IPS-20b (cell line): ENCODE data around the gene SLC16A12.
"Not testable (repeated sequence)": the region's sequence is repeated elsewhere in the genome, so short reads cannot be mapped to it uniquely, and the experiment has no call there.

ENCODE experiments used
- H3K27ac ChIP-seq: one replicate; pipeline ENCODE4 v1.5.1; 2013; ENCODE audit warnings: low read length
- H3K27me3 ChIP-seq: 2 replicates; pipeline ENCODE4 v1.6.1; 2013; ENCODE audit warnings: mild to moderate bottlenecking, low read length, inconsistent platforms; ENCODE audit not compliant: insufficient read depth
- H3K36me3 ChIP-seq: 2 replicates; pipeline ENCODE4 v1.6.1; 2013; ENCODE audit warnings: low read depth, mild to moderate bottlenecking, inconsistent platforms, low read length, moderate library complexity; ENCODE audit not compliant: insufficient read depth
- H3K4me1 ChIP-seq: 2 replicates; pipeline ENCODE4 v1.6.1; 2013; ENCODE audit warnings: mild to moderate bottlenecking, control low read depth, inconsistent platforms, low read length, moderate library complexity; ENCODE audit not compliant: insufficient read depth
- H3K4me3 ChIP-seq: 2 replicates; pipeline ENCODE4 v1.5.1; 2013; ENCODE audit warnings: mild to moderate bottlenecking, low read length, inconsistent platforms
- H3K9ac ChIP-seq: 2 replicates; pipeline ENCODE4 v1.6.1; 2013; ENCODE audit warnings: low read depth, mild to moderate bottlenecking, inconsistent platforms, low read length, moderate library complexity
- H3K9me3 ChIP-seq: 2 replicates; pipeline ENCODE4 v1.6.1; 2013; ENCODE audit warnings: mild to moderate bottlenecking, low read depth, low read length, inconsistent platforms; ENCODE audit not compliant: insufficient read depth

The SLC16A12 gene

DNA sequence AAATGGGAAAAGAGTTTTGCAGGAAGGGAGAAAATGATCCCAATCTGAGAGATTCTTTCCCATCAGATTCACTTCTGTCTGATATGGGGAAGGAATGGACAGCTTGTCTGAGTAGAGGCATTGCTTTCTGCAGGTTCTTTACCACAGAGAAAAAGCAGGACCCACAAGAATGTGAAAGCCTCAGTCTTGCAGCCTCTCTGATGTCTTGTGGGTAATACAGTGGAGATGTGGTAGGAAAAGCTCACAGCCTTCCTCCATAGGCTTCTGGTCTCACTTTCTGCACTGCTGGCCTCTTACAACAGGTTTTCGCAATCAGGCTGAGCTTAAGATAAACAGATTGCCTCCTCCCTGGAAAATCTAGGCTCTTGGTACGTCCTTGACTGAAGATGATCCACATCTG lies 142.4 kb downstream of the SLC16A12 start:
- Histone ChIP-seq H3K4me3 (peak overlapping the region; percentile 70), H3K27me3 (no peaks in the 10 kb centered on the region), H3K27ac (peak overlapping the region; percentile 6), H3K9me3 (peaks cover 3% of the 10 kb centered on the region; the same call in 1 of the 2 replicates), H3K36me3 (no peaks in the 10 kb centered on the region), H3K4me1 (peaks cover 6% of the 10 kb centered on the region; the same call in 1 of the 2 replicates), H3K9ac (peak overlapping the region; percentile 63; the same call in 1 of the 2 replicates)

GRCh38 chr10:89391907-89392756 lies 143.3 kb downstream of the SLC16A12 start, which contains the start of gene IFIT1:
TSS of gene IFIT1 (plus strand) at chr10:89392623. CDS start at chr10:89392713, 90 bp downstream.
- Histone ChIP-seq H3K4me3 (peak within 1 kb of the TSS; percentile 70), H3K9me3 (no peaks in the 10 kb centered on the region), H3K9ac (peak within 1 kb of the TSS; percentile 63; the same call in 1 of the 2 replicates), H3K27ac (peak within 1 kb of the TSS; percentile 6), H3K36me3 (no peaks in the 10 kb centered on the region), H3K27me3 (no peaks in the 10 kb centered on the region), H3K4me1 (peaks cover 6% of the 10 kb centered on the region; the same call in 1 of the 2 replicates)

DNA sequence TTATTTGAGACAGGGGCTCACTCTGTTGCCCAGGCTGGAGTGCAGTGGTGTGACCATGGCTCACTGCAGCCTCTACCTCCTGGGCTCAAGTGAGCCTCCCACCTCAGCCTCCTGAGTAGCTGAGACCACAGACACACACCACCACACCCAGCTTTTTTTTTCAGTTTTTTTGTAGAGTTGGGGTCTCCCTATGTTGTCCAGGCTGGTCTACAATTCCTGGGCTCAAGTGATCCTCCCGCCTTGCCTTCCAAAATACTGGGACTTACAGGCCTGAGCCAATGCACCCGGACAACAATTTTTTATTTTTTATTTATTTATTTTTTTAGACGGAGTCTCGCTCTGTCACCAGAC lies 144.2 kb downstream of the SLC16A12 start:
- not testable (repeated sequence) for H3K27me3 ChIP-seq, H3K9ac ChIP-seq, H3K27ac ChIP-seq, H3K9me3 ChIP-seq, H3K36me3 ChIP-seq, H3K4me1 ChIP-seq, H3K4me3 ChIP-seq

- Histone ChIP-seq H3K9me3 (no peaks in the 10 kb centered on the region), H3K27ac (no peak overlapping the region)
These were observed 144.7 kb downstream of the SLC16A12 start for GRCh38 chr10:89390476-89391225.

GRCh38 chr10:89389254-89389653 lies 146.1 kb downstream of the SLC16A12 start:
- no peak overlapping the region for H3K4me3 ChIP-seq
- no peak overlapping the region for H3K9ac ChIP-seq
- H3K9me3 ChIP-seq, result no peaks in the 10 kb centered on the region
- H3K4me1 ChIP-seq, result peaks cover 6% of the 10 kb centered on the region; the same call in 1 of the 2 replicates
- H3K27me3 ChIP-seq, result no peaks in the 10 kb centered on the region
- H3K36me3 ChIP-seq, result no peaks in the 10 kb centered on the region
- H3K27ac ChIP-seq, result no peak overlapping the region

More at GRCh38 chr10:89390476-89391225, 144.7 kb downstream of the SLC16A12 start:
- no peak overlapping the region for H3K4me3 ChIP-seq
- no peaks in the 10 kb centered on the region for H3K27me3 ChIP-seq
- no peak overlapping the region for H3K9ac ChIP-seq
- H3K4me1 ChIP-seq, result peaks cover 6% of the 10 kb centered on the region; the same call in 1 of the 2 replicates
- no peaks in the 10 kb centered on the region for H3K36me3 ChIP-seq

- Histone ChIP-seq H3K36me3 (no peaks in the 10 kb centered on the region), H3K9me3 (no peaks in the 10 kb centered on the region), H3K27ac (no peak overlapping the region), H3K4me1 (peaks cover 6% of the 10 kb centered on the region; the same call in 1 of the 2 replicates), H3K27me3 (no peaks in the 10 kb centered on the region), H3K9ac (no peak overlapping the region), H3K4me3 (no peak overlapping the region)
These were observed 146.6 kb downstream of the SLC16A12 start for GRCh38 chr10:89388806-89389205.

DNA sequence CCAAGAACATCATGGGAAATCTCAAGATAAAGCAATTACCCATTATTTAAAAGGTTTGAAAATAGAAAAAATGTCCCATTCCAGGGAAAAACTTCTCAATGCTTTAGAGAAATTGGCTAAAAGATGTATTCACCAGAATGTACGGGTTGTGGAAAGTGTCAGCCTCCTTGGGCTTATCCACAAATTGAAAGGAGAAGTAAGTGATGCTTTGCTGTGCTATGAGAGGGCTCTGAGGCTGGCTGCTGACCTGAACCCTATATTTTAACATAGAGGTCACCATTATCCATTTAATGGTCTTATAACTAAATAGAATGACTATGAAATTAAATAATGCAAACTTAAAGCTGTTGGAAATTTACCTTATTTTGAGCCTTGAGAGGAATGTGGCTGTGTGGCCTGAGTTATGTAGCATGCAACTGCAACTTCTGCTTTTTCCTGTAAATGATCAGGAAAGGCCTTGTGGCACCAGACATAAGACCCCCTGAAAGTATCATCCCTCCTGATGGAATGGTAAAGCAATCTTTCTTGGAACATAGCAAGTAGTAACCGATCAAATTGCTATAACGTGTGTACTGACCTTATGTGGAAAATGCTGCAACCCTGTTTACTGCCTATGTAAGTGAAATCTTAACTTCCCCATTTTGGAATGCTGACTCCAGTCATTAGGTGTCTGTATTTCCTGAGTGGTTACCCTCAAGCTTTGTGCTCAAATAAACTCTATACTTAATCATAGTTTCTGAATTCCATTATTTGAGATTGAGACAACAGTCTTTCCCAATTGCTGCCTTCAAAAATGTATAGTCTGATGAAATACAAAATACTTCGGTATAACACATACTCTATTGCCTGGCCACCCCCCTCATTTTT lies 150.7 kb downstream of the SLC16A12 start:
- no peaks in the 10 kb centered on the region for H3K27me3 ChIP-seq
- no peaks in the 10 kb centered on the region for H3K4me1 ChIP-seq
- no peak overlapping the region for H3K4me3 ChIP-seq
- no peak overlapping the region for H3K27ac ChIP-seq
- no peak overlapping the region for H3K9ac ChIP-seq
- H3K9me3 ChIP-seq, result no peaks in the 10 kb centered on the region
- no peaks in the 10 kb centered on the region for H3K36me3 ChIP-seq

GRCh38 chr10:89382757-89383156 lies 152.6 kb downstream of the SLC16A12 start:
- no peaks in the 10 kb centered on the region for H3K27me3 ChIP-seq
- H3K4me3 ChIP-seq, result no peak overlapping the region
- no peak overlapping the region for H3K9ac ChIP-seq
- no peaks in the 10 kb centered on the region for H3K36me3 ChIP-seq
- no peaks in the 10 kb centered on the region for H3K9me3 ChIP-seq
- H3K4me1 ChIP-seq, result peaks cover 5% of the 10 kb centered on the region; the same call in 1 of the 2 replicates
- H3K27ac ChIP-seq, result no peak overlapping the region
